SIG-M5 (cell line): ENCODE measurements around the gene WNT4.

Source experiments
- DNase-seq: peaks from one replicate; lab custom pipeline; 2025; lab: John Stamatoyannopoulos, UW

Gene WNT4

GRCh38 chr1:22163564-22163963, 20.7 kb upstream of the WNT4 start:
- DNase-seq = no peak

DNA sequence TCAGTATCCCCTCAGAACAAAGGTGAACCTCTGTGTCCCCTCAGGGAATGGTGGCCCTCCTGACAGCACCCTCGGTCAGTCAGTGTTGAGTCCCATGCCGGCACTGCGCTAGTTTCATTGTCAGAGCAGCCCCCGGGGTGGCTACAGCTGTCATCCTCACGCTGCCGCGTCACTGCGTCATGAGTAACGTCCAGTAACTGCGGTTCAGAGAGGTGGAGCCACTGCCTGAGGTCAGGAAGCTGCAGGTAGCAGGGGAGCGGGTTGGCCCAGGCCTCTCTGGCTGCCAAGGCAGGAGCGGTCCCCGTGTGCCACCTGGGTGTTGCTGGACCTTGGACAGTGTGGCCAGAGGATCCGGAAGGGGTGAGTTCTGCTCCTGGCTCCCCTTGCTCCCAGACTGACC, 20.2 kb upstream of the WNT4 start:
- no peak for DNase-seq

- DNase-seq = no peak
Observed at GRCh38 chr1:22159891-22160290, 17.0 kb upstream of the WNT4 start.

DNA sequence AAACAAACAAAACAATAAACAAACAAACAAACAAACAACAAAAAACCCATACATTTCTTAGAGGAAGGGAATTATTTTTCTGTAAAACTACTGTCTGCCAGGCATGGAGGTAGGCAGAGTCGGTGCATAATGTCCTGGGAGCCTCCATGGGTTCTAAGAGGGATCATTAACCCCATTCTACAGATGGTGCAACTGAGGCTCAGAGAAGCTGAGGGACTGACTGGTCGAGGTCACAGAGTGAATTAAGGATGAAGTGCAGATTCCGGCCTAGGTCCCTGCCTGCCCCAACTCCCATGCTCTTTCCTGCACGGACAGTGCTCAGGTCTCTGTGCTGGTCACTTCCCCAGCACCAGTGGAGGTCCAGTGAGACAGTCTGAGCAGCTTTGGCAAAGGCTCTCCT, 15.8 kb upstream of the WNT4 start:
- no peak for DNase-seq

- no peak for DNase-seq
Observed at GRCh38 chr1:22157359-22157966, 14.6 kb upstream of the WNT4 start.

DNA sequence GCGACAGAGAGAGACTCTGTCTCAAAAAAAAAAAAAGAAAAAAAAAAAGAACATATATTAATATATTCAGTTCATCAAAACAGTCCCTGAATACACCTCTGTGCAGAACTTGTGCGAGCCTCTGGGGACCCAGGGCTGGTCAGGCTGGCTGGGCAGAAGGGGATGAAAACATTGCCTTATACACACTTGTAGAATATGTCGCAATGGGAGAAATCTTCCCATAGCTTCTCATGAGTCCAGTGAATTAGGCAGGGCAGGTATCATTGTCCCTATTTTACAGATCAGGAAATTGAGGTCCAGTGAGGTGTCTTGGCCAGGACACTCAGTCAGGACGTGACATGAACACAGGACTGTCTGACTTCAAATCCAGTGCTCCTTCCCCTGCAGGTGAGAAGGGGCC, 12.6 kb upstream of the WNT4 start:
- DNase-seq = no peak

DNA sequence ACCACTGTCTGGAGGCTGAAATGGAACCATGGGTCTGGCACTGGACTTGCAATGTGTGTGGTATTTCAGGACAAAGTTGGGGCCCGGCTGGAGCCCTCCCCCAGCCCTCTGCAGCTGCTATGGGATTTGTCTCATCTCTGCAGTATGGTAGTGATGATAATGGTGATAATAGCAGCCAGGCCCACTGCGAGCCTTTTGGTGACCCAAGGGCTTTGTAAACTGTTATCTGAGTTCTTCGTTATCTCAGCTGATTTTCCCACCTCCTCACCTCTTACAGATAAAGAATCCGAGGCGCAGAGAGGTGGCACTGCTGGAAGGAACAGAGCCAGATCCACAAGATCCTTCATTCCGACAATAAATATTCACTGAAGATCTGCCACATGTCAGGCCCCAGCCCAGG, 11.7 kb upstream of the WNT4 start:
- no peak for DNase-seq

GRCh38 chr1:22153660-22154437, 11.0 kb upstream of the WNT4 start:
- no peak for DNase-seq

DNA sequence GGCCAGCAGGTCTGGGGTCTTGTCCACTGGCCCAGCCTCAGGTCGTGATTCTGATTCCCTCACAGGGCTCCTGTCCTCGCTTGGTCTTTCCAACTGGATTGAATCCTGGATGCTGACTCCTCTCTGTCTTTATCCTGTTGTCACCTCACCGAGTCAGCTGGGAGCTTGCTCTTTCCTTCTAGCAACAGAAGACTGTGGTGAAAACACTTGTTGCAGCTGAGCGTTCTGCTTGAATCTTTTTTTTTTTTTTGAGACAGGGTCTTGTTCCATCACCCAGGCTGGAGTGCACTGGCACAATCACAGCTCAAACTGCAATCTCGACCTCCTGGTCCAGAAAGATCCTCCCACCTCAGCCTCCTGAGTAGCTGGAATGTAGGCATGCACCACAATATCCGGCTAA, 8.0 kb upstream of the WNT4 start:
- DNase-seq = no peak

DNA sequence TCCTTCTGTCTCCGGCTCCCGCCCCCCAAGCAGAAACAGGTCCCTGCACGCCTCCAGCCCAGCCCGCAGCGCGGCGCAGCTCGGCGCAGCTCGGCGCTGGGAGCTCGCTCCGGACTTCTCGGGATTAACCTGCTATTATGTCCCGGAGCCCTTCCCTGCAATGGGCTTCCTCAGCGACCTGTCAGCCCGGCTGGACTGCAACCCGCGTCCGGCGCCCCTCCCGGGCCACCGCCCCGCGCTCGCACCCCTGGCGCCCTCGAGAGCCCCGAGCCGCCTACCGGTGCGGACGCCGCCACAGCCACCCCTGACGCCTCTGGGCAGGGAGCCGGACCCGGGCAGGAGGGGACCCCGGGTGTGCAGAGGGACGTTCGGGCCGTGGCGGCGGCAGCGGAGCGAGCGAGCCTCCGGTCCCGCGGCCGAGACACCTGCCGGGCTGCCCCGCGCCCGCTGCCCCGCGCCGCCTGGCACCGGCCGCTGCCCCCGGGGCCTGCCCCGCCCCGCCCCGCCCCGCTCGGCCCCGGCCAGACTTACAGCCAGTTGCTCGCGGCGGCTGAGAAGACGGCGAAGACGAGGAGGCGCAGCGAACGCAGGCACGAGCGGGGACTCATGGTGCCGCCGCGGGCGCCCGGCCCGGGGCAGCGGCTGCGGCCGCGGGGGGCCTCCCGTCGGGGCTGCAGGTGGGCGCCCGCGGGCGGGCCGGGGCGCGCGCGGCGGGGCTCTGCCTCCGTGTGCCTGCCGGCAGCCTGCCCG, 407 bp downstream of the WNT4 start:
- no peak for DNase-seq

DNA sequence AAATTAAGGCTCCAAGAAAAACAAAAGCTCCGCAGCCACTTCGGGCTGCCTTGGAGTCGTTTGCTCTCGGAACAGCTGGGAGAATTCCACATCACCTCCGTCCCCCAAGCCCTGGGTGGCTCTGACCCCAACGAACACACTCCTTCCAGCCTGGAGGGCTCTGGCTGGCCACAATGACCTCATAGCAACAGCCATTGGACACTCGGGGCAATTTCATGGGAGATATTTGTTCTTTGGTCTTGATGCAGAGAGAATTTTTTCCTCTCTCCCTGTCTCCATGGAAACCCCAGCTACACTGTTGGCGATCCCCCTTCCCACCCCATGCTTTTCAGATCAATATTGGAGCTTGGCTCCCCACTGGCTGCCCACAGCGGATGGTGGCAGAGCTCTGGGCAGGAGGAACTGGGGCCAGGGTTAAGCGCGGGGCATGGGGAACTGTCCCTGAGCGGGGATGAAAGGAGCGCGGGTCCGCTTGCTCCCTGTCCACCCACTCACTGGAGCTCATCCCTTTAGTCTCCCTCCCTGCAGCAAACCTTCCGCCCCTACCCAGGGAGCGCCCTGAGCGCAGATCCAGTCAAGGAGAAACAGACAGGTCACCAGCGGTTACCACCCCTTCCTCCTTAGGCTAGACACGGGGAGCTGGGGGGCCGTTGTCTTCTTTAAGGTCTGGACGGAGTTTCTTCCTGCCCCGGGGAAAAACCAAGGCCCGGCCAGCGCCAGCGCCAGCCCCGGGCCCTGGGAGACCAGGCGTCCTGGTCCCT, 1.2 kb downstream of the WNT4 start:
- DNase-seq = no peak

DNA sequence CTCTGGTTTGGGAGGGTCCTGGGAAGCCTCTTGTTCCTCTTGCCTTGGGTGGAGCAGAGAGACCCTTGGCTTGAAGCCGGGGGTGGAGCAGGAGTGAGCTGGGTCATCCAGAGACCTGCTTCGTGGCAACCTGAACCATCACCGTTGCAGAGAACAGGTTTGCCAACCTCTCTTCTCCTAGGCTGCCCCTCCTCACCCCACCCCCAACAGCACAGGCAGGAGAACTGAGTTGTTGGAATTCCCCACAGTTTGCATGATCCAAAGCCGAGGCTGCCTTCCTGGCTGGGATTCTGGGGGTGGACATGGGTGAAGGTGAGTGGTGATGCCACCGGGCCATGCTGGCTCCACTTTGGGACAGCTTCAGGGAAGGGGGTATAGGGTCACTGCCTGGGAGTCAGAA, 2.2 kb downstream of the WNT4 start:
- no peak for DNase-seq

GRCh38 chr1:22139817-22140216, 3.1 kb downstream of the WNT4 start:
- no peak for DNase-seq

GRCh38 chr1:22139066-22139594, 3.8 kb downstream of the WNT4 start:
- no peak for DNase-seq

DNA sequence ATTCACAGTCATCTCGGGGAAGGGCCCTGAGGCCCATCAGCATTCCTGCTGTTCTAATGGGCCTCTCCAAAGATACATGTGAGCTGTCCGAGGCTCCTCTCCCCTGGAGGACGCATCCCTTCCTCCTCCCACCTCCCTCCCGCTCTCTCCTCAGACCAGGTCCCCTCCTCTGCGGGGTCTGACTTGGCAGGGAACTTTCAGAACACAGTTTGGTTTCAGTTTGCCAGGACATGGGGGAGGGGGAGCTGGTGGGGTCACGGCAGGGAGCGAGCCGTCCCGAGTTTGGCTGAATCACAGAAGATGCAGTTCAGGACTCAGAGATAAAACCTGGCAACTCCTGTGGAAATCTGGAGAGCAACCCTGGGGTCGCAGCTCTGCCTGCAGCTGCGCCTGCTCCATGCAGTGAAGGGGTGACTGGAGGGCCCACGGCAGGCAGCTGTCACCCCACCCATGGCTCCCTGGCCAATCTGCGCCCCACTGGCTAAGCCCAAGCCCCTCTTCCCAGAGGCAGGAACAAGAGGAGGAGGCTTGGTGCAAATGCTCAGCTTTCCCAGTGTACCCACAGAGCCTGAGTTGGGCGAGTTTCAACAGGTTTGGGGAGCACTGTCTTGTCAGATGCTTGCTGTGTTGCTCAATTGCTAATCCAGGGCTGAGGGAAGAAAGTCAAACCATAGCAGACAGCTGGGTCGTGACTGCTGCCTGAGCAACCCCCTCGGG, 5.7 kb downstream of the WNT4 start:
- no peak for DNase-seq

DNA sequence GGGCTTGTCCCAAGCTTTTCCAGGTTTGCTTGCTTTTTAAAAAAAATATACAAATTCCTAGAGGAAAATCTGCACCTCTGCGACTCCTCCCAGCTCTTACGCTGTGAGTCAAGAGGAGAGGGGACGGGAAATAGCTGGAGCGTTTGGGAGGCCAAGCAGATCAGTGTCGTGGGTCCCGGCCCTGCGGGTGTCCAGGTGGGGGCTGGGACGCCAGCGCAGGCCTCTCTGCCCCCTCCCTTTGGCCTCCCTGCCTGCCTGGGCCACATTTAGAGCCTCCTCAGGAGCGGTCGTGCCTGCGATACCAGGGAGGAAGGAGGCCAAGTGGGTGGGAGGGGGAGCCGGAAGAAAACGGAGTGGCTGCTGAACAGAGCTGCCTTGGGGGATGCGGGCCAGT, 9.0 kb downstream of the WNT4 start:
- DNase-seq = no peak

DNA sequence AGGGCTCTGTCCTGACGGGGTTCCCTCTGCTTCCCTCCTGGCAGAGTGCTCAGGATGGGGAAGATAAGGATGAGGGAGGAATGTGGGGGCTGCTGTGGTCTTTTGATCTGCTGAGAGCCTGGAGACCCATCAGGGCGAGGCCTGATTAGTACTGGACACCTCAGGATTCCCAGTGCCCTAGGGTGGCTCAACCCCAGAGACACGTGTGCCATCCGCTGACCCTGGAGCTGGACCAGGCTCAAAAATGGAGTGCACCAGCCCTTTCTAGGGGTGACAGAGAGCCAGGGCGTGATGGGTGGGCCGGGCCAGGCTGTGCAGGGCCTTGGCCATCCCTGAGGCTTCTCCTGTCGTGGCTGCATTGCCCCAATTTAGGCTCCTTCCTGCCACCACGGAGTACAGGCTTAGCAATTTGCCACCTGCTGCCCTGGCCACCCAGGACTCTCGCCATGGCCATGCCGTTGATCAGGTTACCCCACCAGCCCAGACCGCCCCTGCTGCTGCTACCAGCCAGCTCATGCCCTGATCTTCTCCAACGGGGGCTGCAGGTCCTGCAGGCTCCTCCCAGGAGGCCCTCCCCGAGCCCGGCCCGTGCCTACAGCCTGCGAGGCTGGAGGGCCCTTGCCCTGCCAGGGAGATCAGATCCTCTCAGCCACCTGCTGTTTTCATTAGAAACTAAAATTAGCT, 9.5 kb downstream of the WNT4 start:
- no peak for DNase-seq

- DNase-seq = no peak
Observed at GRCh38 chr1:22132517-22133235, 10.2 kb downstream of the WNT4 start.

GRCh38 chr1:22131875-22132486, 10.9 kb downstream of the WNT4 start:
- no peak for DNase-seq

GRCh38 chr1:22131062-22131461, 11.8 kb downstream of the WNT4 start:
- DNase-seq = no peak
